ENCODE data around the gene NAA25.
A peak's percentile ranks its signal among the peaks of the same experiment; 100 is the strongest.
"Not testable (repeated sequence)": the region's sequence is repeated elsewhere in the genome, so short reads cannot be mapped to it uniquely, and the experiment has no call there.

NAA25 gene

GRCh38 chr12:112049351-112049750 lies 59.2 kb downstream of the NAA25 start:
- no peak for DNase-seq

- DNase-seq = no peak
Measured at GRCh38 chr12:112046003-112046402, 62.6 kb downstream of the NAA25 start.

GRCh38 chr12:112036614-112037013 lies 72.0 kb downstream of the NAA25 start:
- DNase-seq = not testable (repeated sequence)

DNA sequence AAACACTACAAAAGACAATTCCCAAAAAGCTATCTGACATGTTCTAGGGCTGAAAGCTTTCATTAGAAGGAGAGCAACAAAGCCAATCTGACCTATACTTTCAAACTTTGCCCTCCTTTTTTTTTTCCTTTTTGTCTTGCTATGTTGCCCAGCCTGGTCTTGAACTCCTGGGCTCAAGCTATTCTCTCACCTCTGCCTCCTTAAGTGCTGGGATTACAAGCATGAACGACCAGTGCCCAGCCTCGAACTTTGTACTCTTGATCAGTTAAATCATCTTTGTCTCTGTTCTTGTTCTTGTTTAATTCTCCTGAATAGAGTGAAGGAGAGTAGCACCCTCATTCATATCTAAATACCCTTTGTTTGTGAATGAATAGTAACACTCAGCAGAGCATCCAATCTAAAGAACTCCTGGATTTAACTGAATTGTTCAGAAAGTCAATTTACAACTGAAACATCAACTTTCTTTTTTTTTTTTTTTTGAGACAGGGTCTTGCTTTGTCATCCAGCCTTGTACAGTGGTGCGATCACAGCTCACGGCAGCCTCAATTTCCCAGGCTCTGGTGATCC lies 73.3 kb downstream of the NAA25 start:
- DNase-seq = no peak

DNA sequence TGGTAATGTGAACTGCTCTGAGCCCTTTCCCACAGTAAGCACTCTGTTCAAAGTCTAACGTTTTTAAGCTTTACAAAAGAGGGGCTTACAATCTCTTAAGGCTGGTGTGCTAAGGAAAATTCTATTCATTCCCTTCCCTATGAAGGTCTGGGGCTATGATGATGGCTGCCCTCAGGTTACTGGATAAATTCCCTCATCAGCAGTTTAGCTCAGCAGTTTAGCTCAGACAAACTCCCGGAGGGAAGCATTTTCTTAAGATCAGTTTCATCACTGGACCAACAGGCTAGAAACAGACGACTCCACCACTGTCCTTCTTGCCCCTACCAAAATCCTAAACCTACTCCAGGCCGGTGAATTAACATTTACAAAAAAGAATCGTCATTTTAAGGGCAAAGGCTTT lies 76.3 kb downstream of the NAA25 start:
- DNase-seq = no peak

DNA sequence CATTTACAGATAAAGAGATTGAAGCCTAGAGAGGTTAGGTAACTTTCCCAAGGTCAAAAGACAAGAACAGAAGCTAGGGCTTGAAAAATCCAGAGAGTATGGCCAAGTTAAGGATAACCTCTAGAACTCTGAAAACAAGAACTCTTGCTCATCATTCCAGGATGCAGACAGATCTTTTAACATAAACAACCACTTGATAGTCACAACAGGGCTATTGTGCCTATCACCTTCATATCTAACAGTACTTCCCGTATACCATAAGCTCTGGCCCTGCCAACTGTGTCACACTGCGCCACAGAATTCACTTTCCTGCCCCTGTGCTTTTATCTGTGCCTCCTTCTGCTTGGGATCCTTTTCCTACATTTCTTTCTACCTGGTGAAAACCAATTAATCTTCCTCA lies 77.1 kb downstream of the NAA25 start:
- no peak for DNase-seq

- DNase-seq = peak; percentile 65
Measured at GRCh38 chr12:112029301-112029700, 79.3 kb downstream of the NAA25 start.

DNA sequence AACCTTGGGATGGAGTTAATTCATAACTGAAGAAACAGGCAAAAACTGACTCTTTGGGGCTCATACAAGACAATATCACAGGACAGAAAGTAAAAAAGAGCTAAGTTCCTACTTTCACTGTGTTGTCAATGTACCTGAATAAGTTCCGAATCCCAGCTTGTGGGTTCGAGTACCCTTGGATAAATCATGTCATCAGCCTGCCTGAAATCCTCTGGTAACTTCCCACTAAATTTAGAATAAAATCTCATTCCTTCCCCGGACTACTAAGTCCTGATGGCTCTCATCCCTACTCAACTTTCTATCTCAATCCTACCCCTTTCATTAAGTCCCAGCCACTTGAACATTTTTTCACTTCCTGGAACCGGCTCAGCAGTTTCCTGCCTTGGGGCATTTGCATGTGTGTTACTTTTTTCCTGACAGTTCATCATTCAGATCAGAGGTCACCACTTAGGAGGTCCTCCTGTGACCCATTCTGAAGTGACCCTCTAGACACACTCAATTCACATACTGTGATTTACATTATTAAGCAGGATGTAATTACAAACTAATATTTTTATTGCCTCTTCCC lies 82.7 kb downstream of the NAA25 start:
- DNase-seq = no peak

GRCh38 chr12:112023759-112024396 lies 84.7 kb downstream of the NAA25 start:
- DNase-seq = no peak

DNA sequence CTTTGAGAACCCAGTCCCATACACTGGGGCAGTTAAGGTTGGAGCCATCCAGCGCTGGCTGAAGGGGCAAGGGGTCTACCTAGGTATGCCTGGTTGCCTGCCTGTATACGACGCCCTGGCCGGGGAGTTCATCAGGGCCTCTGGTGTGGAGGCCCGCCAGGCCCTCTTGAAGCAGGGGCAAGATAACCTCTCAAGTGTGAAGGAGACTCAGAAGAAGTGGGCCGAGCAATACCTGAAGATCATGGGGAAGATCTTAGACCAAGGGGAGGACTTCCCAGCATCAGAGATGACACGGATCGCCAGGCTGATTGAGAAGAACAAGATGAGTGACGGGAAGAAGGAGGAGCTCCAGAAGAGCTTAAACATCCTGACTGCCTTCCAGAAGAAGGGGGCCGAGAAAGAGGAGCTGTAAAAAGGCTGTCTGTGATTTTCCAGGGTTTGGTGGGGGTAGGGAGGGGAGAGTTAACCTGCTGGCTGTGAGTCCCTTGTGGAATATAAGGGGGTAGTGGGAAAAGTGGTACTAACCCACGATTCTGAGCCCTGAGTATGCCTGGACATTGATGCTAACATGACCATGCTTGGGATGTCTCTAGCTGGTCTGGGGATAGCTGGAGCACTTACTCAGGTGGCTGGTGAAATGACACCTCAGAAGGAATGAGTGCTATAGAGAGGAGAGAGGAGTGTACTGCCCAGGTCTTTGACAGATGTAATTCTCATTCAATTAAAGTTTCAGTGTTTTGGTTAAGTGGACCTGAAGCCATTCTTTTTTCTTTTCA lies 86.2 kb downstream of the NAA25 start:
- DNase-seq = no peak

GRCh38 chr12:112020947-112021457 lies 87.6 kb downstream of the NAA25 start:
- no peak for DNase-seq

DNA sequence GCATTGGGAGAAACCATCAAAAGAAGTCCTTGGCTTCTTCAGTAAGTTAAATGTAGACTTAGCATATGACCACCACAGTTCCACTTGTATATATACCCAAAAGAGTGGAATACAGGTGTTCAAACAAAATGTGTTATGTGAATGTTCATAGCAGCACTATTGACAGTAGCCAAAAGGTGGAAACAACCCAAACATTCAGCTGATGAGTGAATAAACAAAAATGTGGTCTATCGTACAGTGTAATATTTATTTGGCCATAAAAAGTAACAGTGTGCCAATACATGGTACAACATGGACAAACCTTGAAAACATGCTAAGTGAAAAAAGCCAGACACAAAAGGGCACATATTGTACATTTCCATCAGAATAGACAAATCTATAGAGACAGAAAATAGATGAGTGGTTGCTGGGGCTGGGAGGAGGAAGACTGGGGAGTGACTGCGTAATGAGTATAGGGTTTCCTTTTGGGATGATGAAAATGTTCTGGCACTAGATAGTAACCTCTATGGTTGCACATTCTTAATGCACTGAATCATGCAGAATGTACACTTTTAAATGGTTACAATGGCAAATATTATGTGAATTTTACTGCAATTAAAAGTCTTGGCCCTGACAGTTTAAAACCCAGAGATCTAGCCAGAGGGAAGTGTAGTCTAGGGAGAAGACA lies 89.9 kb downstream of the NAA25 start:
- no peak for DNase-seq

DNA sequence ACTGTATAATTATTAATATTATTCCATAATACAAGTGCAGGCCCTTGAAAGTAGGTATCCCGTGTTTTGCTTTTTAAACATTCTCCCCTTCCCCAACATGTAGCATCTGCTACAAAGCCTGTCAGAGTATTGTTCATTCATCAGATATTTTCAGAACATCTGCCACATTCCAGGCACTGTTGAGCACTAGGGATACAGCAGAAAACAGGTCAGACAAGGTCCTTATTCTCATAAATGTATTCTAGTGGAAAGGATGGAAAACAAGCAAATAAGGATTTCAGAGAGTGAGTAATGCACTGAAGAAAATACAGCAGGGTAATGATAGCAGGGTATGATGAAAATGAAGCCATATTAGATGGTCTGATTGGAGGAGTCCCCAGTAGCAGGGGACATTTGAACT lies 91.5 kb downstream of the NAA25 start:
- no peak for DNase-seq

DNA sequence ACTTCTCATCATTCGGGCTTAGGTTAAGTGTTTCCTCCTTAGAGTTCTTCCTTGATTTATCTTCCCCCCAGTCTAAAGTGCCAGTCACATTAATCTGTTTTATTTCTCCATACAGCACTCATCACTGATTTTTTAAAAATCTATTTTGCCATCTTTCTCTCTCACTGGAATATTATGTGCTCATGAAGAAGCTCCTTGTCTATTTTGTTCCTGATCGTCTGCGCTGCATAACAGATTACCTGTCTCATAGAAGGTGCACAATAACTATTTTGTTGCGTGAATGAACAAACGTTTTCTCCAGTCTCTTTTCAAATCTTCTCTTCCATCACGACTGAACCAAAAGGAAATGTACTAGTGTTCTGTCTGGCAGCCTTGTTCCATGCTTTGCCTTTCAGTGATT lies 92.6 kb downstream of the NAA25 start:
- DNase-seq = no peak

- DNase-seq = peak; percentile 66
Measured at GRCh38 chr12:112013601-112014402, 94.8 kb downstream of the NAA25 start.

GRCh38 chr12:112012775-112013600 lies 95.6 kb downstream of the NAA25 start, which contains the start of the genes ERP29 and TMEM116:
ERP29 (plus strand) TSS chr12:112013426; CDS start chr12:112013466, 40 bp downstream.
TMEM116 (minus strand) TSS chr12:112013165; CDS start chr12:112005270, 7,895 bp downstream.
- peak; percentile 83 for DNase-seq

DNA sequence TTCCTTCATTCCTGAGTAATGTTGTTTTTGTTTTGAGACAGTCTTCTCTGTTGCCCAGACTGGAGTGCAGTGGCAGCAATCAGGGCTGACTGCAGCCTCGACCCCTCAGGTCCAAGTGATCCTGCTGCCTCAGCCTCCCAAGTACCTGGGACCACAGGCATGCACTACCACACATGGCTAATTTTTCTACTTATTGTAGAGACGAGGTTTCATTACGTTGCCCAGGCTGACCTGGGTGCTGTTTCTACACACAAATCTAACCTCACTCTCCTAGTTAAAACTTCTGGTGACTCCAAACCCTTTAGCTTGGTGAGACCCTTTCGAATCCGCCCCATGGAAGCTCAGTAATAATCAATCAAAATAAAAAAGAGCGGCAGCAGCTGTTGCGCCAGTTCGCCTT lies 96.9 kb downstream of the NAA25 start:
- DNase-seq = no peak

DNA sequence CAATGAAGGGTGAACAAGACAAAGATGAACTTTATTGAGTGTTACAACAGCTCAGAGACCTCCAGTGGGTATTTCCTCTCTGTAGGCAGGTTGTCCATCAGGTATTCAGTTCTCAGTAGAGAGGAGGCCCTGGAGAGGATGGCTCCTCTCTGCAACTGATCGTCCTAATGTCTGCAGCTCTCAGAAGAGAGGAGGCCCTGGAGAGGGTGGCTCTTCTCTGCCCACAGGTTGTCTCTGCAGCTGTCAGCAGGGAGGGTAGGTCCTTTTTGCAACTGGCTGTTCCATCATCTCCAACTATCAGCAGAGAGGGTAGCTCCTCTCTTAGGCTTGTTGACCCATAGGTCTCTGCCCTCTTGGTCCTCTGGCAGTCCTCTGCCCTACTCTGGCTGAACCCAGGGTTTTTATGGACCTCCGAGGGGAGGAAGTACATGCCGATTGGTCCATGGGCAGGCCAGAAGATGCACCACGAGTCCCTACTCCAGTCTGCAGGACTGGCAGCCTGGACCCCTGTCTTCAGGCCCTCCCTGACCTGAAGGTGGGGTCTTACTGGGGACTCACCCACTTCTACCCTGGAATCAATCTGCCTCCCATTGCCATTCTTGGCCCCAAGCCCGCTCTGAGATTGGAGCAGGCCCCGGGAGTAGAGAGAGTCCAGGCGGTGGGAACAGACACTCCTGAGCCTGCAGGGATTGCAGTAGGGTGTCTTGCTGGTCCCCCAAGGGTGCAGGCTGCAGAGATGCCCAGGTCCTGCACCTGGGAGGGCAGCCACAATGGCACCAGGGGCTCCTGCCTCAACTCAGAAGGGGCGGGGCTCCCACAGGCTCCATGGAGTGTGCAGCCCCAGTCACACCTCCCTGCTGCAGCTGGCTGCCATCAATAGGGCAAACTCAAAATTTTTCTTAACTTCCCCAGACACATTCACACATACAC lies 97.9 kb downstream of the NAA25 start:
- no peak for DNase-seq

- not testable (repeated sequence) for DNase-seq
Measured at GRCh38 chr12:112009596-112009995, 99.0 kb downstream of the NAA25 start.

DNA sequence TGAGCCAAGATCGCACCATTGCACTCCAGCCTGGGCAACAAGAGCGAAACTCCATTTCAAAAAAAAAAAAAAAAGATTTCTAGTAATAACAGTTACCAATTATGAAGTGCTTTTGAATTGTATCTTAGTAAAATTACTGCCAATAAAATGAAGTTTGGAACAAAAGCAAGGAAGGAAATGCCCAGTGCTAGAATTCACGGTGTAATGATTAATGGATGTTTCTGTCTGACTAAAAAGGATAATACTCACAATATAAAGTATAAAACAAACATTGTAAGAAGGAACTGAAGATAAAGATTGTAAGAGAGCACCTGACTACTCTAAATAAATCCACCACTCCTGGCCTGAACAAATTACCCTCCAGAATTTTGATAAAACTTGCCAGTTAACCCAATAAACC lies 99.7 kb downstream of the NAA25 start:
- no peak for DNase-seq
